GM12892 (cell line): ENCODE data around the gene LHFPL2.

ENCODE experiments used
- POLR2A ChIP-seq: IDR thresholded peaks from 2 replicates; pipeline ENCODE4 v1.6.1; 2011; ENCODE audit warnings: low read depth, low read length, control low read depth
- TAF1 ChIP-seq: IDR thresholded peaks from 2 replicates; pipeline ENCODE4 v1.6.1; 2011; ENCODE audit warnings: low read depth, mild to moderate bottlenecking, control low read depth, low read length, borderline replicate concordance

- TF ChIP-seq POLR2A (no peak), TAF1 (no peak)
Measured at GRCh38 chr5:78472469-78473106, 176.0 kb downstream of the LHFPL2 start.
